ENCODE data around the gene PUDP.

- TF ChIP-seq CTCF (IDR thresholded peaks at IDR 0.05; ENCODE audit: low read depth, low read length, missing input control) (no peak), YY1 (IDR thresholded peaks at IDR 0.05) (no peak), HNF4G (IDR thresholded peaks at IDR 0.05) (no peak), TAF1 (conservative IDR thresholded peaks at IDR 0.05) (no peak), REST (IDR thresholded peaks at IDR 0.05) (no peak), FOXA2 (IDR thresholded peaks at IDR 0.05) (no peak), JUND (IDR thresholded peaks at IDR 0.05) (no peak), MAX (IDR thresholded peaks at IDR 0.05) (no peak)
These were observed 97.7 kb downstream of the PUDP start for GRCh38 chrX:7050271-7050670.

Measured in liver (tissue), 3 donors.